K562 (cell line): ENCODE data around the gene ZNF236. TPM values are rescaled to one million over a fixed set of nuclear protein-coding genes. Genes with fewer than 3 reads are reported as not detected.

Experiments used
- ATAC-seq: fragments of 200-7000 bp; cut with Tn5 transposase; 3 replicates; pipeline ENCODE4 v1.9.1; 2020; ENCODE audit warnings: moderate library complexity
- BruUV-seq: library from RNA; stranded (reverse); fragments of 400-500 nt; replicated peaks from 2 replicates; lab custom pipeline; 2021; lab: Mats Ljungman, UMichigan
- CTCF ChIA-PET: fragments of 300-600 bp; formaldehyde crosslinking; extraction: SDS; loops from one replicate; lab custom pipeline; 2021; ENCODE audit warnings: low intra/inter-chr PET ratio; lab: Yijun Ruan, JAX
- POLR2A ChIA-PET: fragments of 300-600, 350-650 bp; sonication (Branson Sonifier 250); formaldehyde crosslinking; extraction: SDS; loops from one replicate; lab custom pipeline; 2021; ENCODE audit warnings: antibody characterized with exemption, inconsistent platforms; lab: Yijun Ruan, JAX
- DNase-seq, 4 experiments: peaks; one replicate each; pipeline versions ENCODE4 v3.0.0 to v3.0.0-alpha.2; 2011 to 2018; ENCODE audit warnings: low spot score in 3 of 4, mixed read lengths in 3 of 4; ENCODE audit errors: extremely low read depth in 1 of 4
- FAIRE-seq: peaks from 2 replicates; lab custom pipeline; 2011; peaks lifted over from hg19 to GRCh38; lab: Jason Lieb, UNC
- H2AFZ ChIP-seq: 2 replicates; pipeline ENCODE4 v1.6.0; 2011; ENCODE audit warnings: low read depth, low read length, control low read depth, inconsistent platforms
- H3K27ac ChIP-seq: fragments of 200-600 bp; 3 replicates; pipeline ENCODE4 v1.8.0; 2011; ENCODE audit warnings: low read depth, mild to moderate bottlenecking, control low read depth, inconsistent platforms, low read length, moderate library complexity, mixed read lengths; ENCODE audit errors: extremely low read depth
- H3K27me3 ChIP-seq, 2 experiments: fragments of 300-600 bp in 1 of 2; 2 replicates in 1 of 2; 3 replicates in 1 of 2; pipeline versions ENCODE4 v1.6.0 to v1.8.0; 2011; ENCODE audit warnings: inconsistent platforms in 2 of 2, low read length in 2 of 2, mild to moderate bottlenecking in 1 of 2, mixed read lengths in 1 of 2, moderate library complexity in 1 of 2; ENCODE audit not compliant: control insufficient read depth in 2 of 2, insufficient read depth in 2 of 2
- H3K36me3 ChIP-seq: fragments of 300-600 bp; 3 replicates; pipeline ENCODE4 v1.8.0; 2011; ENCODE audit warnings: mild to moderate bottlenecking, low read length, inconsistent platforms; ENCODE audit not compliant: control insufficient read depth, insufficient read depth
- H3K4me1 ChIP-seq, 2 experiments: fragments of 200-600 bp in 1 of 2; replicated peaks in 1 of 2; 2 replicates in 1 of 2; 3 replicates in 1 of 2; pipeline versions ENCODE4 v1.5.1 to v1.8.0; 2011; ENCODE audit warnings: inconsistent platforms in 2 of 2, low read length in 2 of 2, mild to moderate bottlenecking in 1 of 2, mixed read lengths in 1 of 2, moderate library complexity in 1 of 2; ENCODE audit not compliant: control insufficient read depth in 2 of 2, insufficient read depth in 2 of 2
- H3K4me2 ChIP-seq: 2 replicates; pipeline ENCODE4 v1.6.1; 2011; ENCODE audit warnings: low read length, control low read depth, inconsistent platforms, mixed read lengths; ENCODE audit not compliant: insufficient read depth
- H3K4me3 ChIP-seq: fragments of 200-600 bp; sonication (generic), shearing (Covaris generic); 2 replicates; pipeline ENCODE4 v1.5.1; 2016; ENCODE audit warnings: control low read depth, inconsistent platforms
- H3K79me2 ChIP-seq: fragments of 200-600 bp; 3 replicates; pipeline ENCODE4 v1.8.0; 2011; ENCODE audit warnings: low read length, inconsistent platforms; ENCODE audit not compliant: control insufficient read depth, insufficient read depth
- H3K9ac ChIP-seq, 2 experiments: 2 replicates each; pipeline versions ENCODE4 v1.6.0 to v1.6.1; 2011; ENCODE audit warnings: low read depth in 2 of 2, low read length in 2 of 2, control low read depth in 1 of 2, inconsistent platforms in 1 of 2, mild to moderate bottlenecking in 1 of 2, mixed read lengths in 1 of 2; ENCODE audit not compliant: insufficient read depth in 1 of 2
- H3K9me1 ChIP-seq: one replicate; pipeline ENCODE4 v1.6.0; 2011; ENCODE audit warnings: inconsistent platforms, mild to moderate bottlenecking, low read length, moderate library complexity; ENCODE audit not compliant: control insufficient read depth, insufficient read depth
- H3K9me3 ChIP-seq: replicated peaks from 2 replicates; pipeline ENCODE4 v1.5.1; 2011; ENCODE audit warnings: low read depth, low read length, inconsistent platforms; ENCODE audit not compliant: control insufficient read depth, insufficient read depth
- H4K20me1 ChIP-seq: replicated peaks from 2 replicates; pipeline ENCODE4 v1.6.1; 2011; ENCODE audit warnings: low read length, inconsistent platforms, mixed read lengths; ENCODE audit not compliant: control insufficient read depth, insufficient read depth
- ID3 ChIP-seq, 2 experiments: fragments of 250-450 bp in 1 of 2; fragments of 450-650 bp in 1 of 2; sonication (Bioruptor Pico) in 1 of 2; IDR thresholded peaks; 2 replicates each; pipeline versions ENCODE4 v1.6.1 to v1.8.0; 2016 to 2021; ENCODE audit warnings: mild to moderate bottlenecking in 2 of 2, moderate library complexity in 2 of 2, missing compliant biosample characterization in 1 of 2, missing genetic modification characterization in 1 of 2
- KLF16 ChIP-seq: IDR thresholded peaks from 2 replicates; pipeline ENCODE4 v1.6.1; 2016; ENCODE audit warnings: antibody characterized with exemption
- MAFK ChIP-seq: IDR thresholded peaks from 2 replicates; pipeline ENCODE4 v1.6.1; 2011; ENCODE audit warnings: low read length, improper control_type of control experiment
- MTA2 ChIP-seq: fragments of 450-650 bp; IDR thresholded peaks from 2 replicates; pipeline ENCODE4 v1.6.1; 2016; ENCODE audit warnings: low read depth
- NELFE ChIP-seq: IDR thresholded peaks from 2 replicates; pipeline ENCODE4 v1.6.1; 2011; ENCODE audit warnings: mild to moderate bottlenecking; ENCODE audit not compliant: insufficient read depth, insufficient read length
- NFE2 ChIP-seq: IDR thresholded peaks from 2 replicates; pipeline ENCODE4 v1.6.1; 2014; ENCODE audit warnings: antibody characterized with exemption, low read depth
- PPARD ChIP-seq: fragments of 250-450 bp; sonication (Bioruptor Pico); IDR thresholded peaks from 2 replicates; pipeline ENCODE4 v1.8.0; 2022; ENCODE audit warnings: inconsistent platforms, mild to moderate bottlenecking, moderate library complexity
- PRPF4 ChIP-seq: fragments of 200-400 bp; formaldehyde crosslinking; IDR thresholded peaks from one replicate; pipeline ENCODE4 v1.6.1; 2017; ENCODE audit warnings: low read length, low read depth, mild to moderate bottlenecking; ENCODE audit not compliant: insufficient read depth, poor library complexity, severe bottlenecking
- RB1 ChIP-seq: fragments of 450-650 bp; IDR thresholded peaks from 2 replicates; pipeline ENCODE4 v1.6.1; 2017; ENCODE audit warnings: low read depth, mild to moderate bottlenecking
- SMARCB1 ChIP-seq: IDR thresholded peaks from 2 replicates; pipeline ENCODE4 v1.6.1; 2011; ENCODE audit warnings: improper control_type of control experiment, low read depth; ENCODE audit not compliant: insufficient read length
- SRSF3 ChIP-seq: fragments of 200-400 bp; formaldehyde crosslinking; IDR thresholded peaks from 2 replicates; pipeline ENCODE4 v1.6.1; 2016; ENCODE audit warnings: mild to moderate bottlenecking, low read length, moderate library complexity; ENCODE audit not compliant: insufficient read depth
- TCF7 ChIP-seq: sonication (generic); IDR thresholded peaks from 2 replicates; pipeline ENCODE4 v1.6.1; 2016; ENCODE audit warnings: antibody characterized with exemption, borderline replicate concordance
- THRB ChIP-seq: fragments of 450-650 bp; formaldehyde crosslinking; conservative IDR thresholded peaks from 2 replicates; pipeline ENCODE4 v1.4.0; 2022; ENCODE audit warnings: mild to moderate bottlenecking, missing genetic modification characterization
- TRIM28 ChIP-seq: fragments of 450-650 bp; IDR thresholded peaks from 2 replicates; pipeline ENCODE4 v1.6.1; 2017
- ZNF239 ChIP-seq: fragments of 250-450 bp; sonication (Bioruptor Pico); IDR thresholded peaks from 2 replicates; pipeline ENCODE4 v1.4.0; 2020; ENCODE audit warnings: mild to moderate bottlenecking
- ZNF511 ChIP-seq: sonication (generic); formaldehyde crosslinking; IDR thresholded peaks from 2 replicates; pipeline ENCODE4 v1.8.0; 2022; ENCODE audit warnings: mild to moderate bottlenecking, missing genetic modification reagents
- ZNF696 ChIP-seq: fragments of 250-450 bp; sonication (Bioruptor Pico); conservative IDR thresholded peaks from 2 replicates; pipeline ENCODE4 v1.4.0; 2020; ENCODE audit warnings: mild to moderate bottlenecking, moderate library complexity
- ZNF75A ChIP-seq: fragments of 450-650 bp; formaldehyde crosslinking; IDR thresholded peaks from 2 replicates; pipeline ENCODE4 v1.4.0; 2020; ENCODE audit warnings: mild to moderate bottlenecking
- WGBS: fragments of 100-300 bp; shearing (Covaris generic); methylation state at CpG from one replicate; pipeline ENCODE4 v1.1.6; 2016; ENCODE audit warnings: low coverage, mixed read lengths; ENCODE audit not compliant: insufficient coverage; ENCODE audit errors: missing lambda C conversion rate; 5-methylcytosine and 5-hydroxymethylcytosine counted together
- in situ Hi-C: fragments of 300-500 bp; cut with MboI; formaldehyde crosslinking; loops from 4 replicates; pipeline ENCODE4 v1.15.0; 2018; ENCODE audit warnings: inconsistent platforms, mixed read lengths
- intact Hi-C: fragments of 100-400 bp; cut with micrococcal nuclease; formaldehyde crosslinking; loops from 2 replicates; pipeline ENCODE4 v1.14.2; 2022
- polyA plus RNA-seq, 8 experiments: library from polyadenylated mRNA; depleted of rRNA in 4 of 8; stranded (reverse) in 5 of 8; unstranded in 3 of 8; fragments of >200 nt; fragmentation: Nextera tagmentation in 2 of 8; fragmentation: Illumina TruSeq in 1 of 8; extraction: Ambion mirVana in 2 of 8; extraction: Trizol in 1 of 8; gene quantifications; 2 replicates each; pipeline versions ENCODE4 v1.2.1 to v1.2.3, GENCODE V29; 2011 to 2014; ENCODE audit warnings: inconsistent platforms in 1 of 8, missing spikeins in 1 of 8
- total RNA-seq, 7 experiments: library from RNA; depleted of rRNA in 6 of 7; stranded (reverse); fragments of >200 nt in 6 of 7; fragmentation: Illumina TruSeq in 2 of 7; extraction: Trizol in 2 of 7; gene quantifications; 2 replicates each; pipeline versions ENCODE4 v1.2.1 to v1.2.3, GENCODE V29; 2011 to 2021; ENCODE audit warnings: low replicate concordance in 1 of 7

Gene ZNF236
- total and polyA plus RNA-seq, 9 of the 15 experiments (the other 6 are each of a cell fraction or from before 2014, with no cell fraction given) = 0.35 to 8.7 (median 3.4) TPM

GRCh38 chr18:76808561-76808960 lies 13.8 kb upstream of the ZNF236 start:
- Histone ChIP-seq H3K36me3 (no peaks in the 10 kb centered on the region), H3K9me3 (no peaks in the 10 kb centered on the region), H3K4me1 (peaks cover 3 to 7% of the 10 kb centered on the region in 2 experiments; a peak in 4 of 5 replicates), H3K9ac (no peak overlapping the region), H3K9me1 (no peaks in the 10 kb centered on the region), H3K4me3 (no peak overlapping the region), H3K4me2 (no peak overlapping the region), H3K27me3 (no peaks in the 10 kb centered on the region), H3K27ac (no peak overlapping the region), H4K20me1 (no peaks in the 10 kb centered on the region), H2AFZ (no peak overlapping the region), H3K79me2 (no peaks in the 10 kb centered on the region)
- ChIA-PET CTCF (no interaction called here), POLR2A (no interaction called here)
- intact Hi-C loops (no loop called here), in situ Hi-C loops (loop anchor here (5.0 kb wide), 1 partner anchor 174 kb away; no protein-coding TSS in a partner anchor)
- no peak for TF ChIP-seq ZNF239 (CRISPR knock-in tag)
- TF ChIP-seq SMARCB1 = no peak
- no peak for TF ChIP-seq ID3 (CRISPR knock-in tag; IDR thresholded peaks at IDR 0.05)
- no peak for TF ChIP-seq ID3 (tag; IDR thresholded peaks at IDR 0.05)
- no peak for TF ChIP-seq MTA2
- no peak for TF ChIP-seq SRSF3
- no peak for TF ChIP-seq PPARD (CRISPR knock-in tag)
- TF ChIP-seq NELFE = no peak
- TF ChIP-seq NFE2 = no peak
- no peak for TF ChIP-seq ZNF511 (CRISPR knock-in tag)
- no peak for TF ChIP-seq TRIM28
- no peak for TF ChIP-seq KLF16
- no peak for TF ChIP-seq ZNF696 (CRISPR knock-in tag)
- TF ChIP-seq TCF7 = no peak
- TF ChIP-seq MAFK = no peak
- TF ChIP-seq PRPF4 = no peak
- TF ChIP-seq RB1 = no peak
- no peak for TF ChIP-seq ZNF75A (CRISPR knock-in tag)
- no peak for TF ChIP-seq THRB (CRISPR knock-in tag)
- FAIRE-seq = no peak
- BruUV-seq = no TSS peak
- WGBS = 41% methylated on average over 3 of the region's 10 CpGs
- DNase-seq = no peak
- no peak for ATAC-seq
